Transverse colon (tissue), 4 donors: ENCODE results near the gene VAT1.

Source experiments
- CTCF ChIP-seq, 5 experiments: fragments of 200-600 bp in 3 of 5; fragments of 450-650 bp in 2 of 5; sonication (generic) in 3 of 5; IDR thresholded peaks; 1 replicate in 2 of 5; 2 replicates in 3 of 5; pipeline ENCODE4 v1.5.1; 2016 to 2017; ENCODE audit warnings: antibody characterized with exemption in 5 of 5, inconsistent platforms in 3 of 5, mild to moderate bottlenecking in 2 of 5, moderate library complexity in 1 of 5
- POLR2AphosphoS5 ChIP-seq, 3 donors: sonication (generic); formaldehyde crosslinking; IDR thresholded peaks; one replicate each; pipeline ENCODE4 v1.6.1; 2016; ENCODE audit warnings: antibody characterized with exemption in 3 of 3

DNA sequence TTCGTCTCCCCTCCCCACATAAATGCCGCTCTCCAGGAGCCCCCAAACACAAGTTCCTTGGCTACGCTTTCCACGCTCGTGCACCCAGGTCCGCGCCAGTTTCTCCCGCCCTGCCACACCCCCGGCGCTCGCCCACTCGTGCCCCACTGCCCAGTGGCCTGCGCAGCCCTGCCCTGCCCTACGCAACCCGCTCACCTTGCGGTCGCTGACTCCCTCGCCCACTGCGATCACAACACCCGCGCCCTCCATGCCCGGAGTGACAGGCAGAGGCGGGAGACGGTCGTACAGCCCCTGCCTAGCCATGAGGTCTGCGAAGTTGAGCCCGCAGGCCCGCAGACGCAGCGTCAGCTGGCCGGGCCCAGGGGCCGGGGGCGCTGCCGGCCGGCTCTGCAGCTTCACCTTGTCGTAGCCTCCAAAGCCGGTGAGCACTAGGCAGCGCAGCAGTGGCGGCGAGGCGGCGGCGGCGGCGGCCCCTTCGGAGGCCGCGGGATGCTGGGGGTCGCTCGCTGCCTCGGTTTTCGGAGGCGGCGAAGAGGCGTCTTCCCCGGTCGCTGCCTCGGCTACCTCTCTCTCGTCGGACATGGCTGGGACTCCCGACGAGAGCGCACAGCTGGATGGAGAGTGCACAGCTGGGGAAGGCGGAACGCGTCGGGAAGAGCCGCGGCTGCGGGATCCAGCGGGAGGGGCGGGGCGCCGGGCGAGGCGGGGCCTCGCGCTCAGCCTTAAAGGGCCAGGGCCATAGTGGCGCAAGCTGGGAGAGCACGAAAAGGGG is at the start of gene VAT1:
- TF ChIP-seq POLR2AphosphoS5 (IDR thresholded peaks at IDR 0.05) (peak; percentile 77 to 86 (median 80)), CTCF (IDR thresholded peaks at IDR 0.05) (peak in 2 of 5 experiments; percentile 19 to 20)
